GM18508 (cell line): ENCODE measurements around the gene ATP11B.

Experiments used
- ATAC-seq: cut with Tn5 transposase; IDR thresholded peaks from one replicate; pipeline ENCODE4 v1.9.1; 2021; ENCODE audit warnings: moderate number of reproducible peaks; ENCODE audit not compliant: insufficient read depth, unreplicated experiment

Gene ATP11B

DNA sequence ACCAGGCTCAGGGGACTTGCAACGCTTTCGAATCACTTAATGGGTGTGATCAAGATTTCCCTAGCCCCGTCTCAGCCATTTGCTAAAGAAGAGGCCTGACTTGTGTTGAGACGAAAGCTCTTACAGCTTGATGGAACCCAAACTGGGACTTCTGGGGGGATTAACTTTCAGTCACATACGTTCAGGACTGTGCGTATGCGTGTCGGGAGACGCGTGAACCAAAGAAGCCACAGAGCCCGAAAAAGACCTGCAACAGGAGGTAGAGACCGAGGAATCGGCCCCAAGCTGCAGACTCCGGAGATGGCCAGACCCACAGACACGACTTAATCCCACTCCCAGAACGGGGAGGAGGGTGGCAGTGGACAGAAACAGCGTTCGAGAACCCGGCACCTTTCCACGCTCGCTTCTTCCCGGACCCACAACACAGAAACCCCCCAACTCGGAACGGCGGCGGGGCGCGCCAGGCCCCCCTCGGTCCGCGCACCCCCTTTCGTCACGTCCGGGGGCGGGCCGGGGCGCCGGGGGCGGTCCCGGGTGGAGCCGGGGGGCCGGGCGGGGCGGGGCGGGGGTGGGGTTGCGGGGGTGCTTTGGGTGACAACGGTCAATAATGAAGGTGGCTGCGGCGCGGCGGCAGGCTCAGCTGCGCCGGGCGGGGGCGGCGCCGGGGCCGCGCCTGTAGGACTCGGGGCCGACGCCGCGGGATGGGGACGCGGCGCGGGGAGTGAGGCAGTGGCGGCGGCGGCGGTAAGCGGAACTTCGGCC is at the start of gene ATP11B:
TSS of gene ATP11B (plus strand) at position 604 of the 762 bp plus-strand sequence. CDS start 256 bp downstream, outside the sequence.
- ATAC-seq: peak; percentile 37

DNA sequence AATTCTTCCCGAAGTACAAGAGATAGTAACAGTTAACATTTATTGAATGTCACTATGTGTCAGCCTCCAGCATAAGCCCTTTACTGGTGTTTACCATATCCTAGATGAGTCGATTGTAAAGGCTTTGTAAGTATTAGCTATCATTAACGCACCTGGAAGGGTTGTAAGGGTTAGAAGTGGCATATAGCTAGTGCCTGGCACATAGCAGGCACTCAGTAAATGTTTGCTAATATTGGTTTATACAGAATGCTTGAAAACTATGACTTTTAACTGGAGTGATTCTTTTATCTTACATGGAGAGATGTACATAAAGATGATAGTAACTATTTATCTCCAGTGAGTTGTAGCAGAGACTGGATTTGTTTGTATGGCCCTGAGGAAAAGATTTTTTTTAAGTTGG is 46.3 kb upstream of the ATP11B start:
- ATAC-seq: no peak

DNA sequence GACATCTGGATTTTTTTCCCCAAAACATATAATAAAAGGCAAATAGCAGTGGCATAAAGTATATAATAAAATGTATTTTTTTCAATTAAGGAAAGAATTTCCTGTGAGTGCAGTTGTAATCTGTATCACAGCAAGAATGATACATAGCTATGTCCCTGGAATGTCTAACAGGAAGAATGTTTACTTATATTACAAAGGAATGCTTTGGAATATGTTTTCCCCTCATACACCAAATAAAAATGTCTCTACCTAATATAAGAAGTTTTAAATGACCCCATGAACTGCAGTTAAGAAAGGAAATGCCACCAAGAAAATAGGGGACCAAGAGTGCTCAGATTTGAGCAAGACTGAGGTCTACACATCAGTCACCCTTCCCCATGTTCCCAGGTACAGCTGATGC is 38.0 kb upstream of the ATP11B start:
- ATAC-seq: no peak

DNA sequence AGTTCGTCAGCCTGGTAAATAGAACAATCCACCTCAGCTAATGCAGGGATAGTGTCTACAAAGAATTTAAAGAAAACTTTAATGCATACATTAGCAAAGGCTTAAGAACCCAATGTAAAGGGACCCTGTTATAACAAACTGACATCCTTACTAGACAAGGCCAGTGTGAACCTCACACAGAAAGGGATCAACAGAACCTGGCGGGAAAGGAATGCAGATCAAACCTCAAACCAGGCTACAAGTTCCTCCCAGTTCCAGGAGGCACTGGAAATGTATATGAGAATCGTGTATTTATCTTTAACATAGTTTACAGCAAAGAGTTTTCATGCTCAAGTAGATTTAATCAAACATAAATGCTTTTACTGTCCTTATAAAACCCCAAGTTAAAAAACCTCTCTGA is 37.6 kb upstream of the ATP11B start:
- ATAC-seq: no peak

DNA sequence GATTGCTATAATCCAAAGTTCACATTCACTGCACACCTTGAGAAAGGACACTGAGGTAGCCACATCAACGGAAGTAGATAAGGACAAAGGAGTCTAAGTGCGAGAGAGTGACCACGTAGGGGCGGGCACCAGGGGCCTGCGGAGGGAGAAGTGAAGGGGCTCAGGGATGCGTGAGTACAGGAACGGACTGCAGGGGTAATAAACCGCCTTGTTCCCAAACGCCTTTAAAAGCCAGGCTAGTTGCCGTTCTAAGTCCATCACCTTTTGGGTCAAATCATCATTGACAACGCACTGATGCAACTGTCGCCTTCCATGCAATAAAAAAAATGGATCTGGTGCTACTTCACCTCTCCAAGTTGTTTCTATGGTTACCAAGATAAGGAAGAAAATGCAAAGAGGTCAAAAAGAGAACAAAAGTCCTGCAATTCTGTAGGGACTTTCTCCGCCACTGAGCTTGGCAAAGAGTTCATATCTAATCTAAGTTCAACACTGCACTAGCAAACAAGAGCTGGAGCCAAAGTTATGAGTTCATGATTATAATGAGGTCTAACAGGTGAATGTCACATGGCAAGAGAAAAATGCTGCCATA is 32.6 kb upstream of the ATP11B start:
- ATAC-seq: no peak

DNA sequence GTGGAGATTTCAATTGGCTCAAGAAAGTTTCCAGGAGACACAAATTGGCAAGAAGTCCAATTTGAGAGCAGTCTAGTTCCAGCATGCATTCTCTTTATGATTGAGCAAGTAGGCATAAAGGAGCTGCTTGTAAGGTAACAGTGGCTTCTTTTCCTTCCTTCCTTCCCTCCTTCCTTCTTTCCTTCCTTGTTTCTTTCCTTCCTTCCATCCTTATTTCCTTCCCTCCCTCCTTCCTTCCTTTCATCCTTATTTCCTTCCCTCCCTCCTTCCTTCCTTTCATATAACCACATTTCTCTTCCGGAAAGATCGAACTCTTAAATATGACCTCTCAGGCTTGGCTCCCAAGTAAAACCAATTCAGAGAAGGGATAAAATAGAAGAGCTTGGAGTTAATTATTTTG is 29.4 kb upstream of the ATP11B start:
- no peak for ATAC-seq

DNA sequence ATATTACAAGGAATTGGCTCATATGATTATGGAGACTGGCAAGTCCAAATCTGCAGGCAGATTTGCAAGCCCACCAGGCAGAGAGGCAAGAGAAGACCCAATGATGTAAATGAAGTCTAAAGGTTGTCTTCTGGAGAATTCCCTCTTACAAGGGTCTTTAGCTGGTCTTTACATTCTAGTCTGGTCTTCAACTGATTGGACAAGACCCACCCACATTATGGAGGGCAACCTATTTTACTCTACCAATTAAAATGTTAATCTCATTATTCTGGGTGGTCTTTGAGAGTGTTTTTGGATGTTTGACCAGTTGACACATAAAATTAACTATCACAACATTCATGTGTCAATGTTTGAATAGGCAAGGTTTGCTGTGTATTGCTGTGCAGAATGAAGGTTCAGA is 28.0 kb upstream of the ATP11B start:
- ATAC-seq: no peak

DNA sequence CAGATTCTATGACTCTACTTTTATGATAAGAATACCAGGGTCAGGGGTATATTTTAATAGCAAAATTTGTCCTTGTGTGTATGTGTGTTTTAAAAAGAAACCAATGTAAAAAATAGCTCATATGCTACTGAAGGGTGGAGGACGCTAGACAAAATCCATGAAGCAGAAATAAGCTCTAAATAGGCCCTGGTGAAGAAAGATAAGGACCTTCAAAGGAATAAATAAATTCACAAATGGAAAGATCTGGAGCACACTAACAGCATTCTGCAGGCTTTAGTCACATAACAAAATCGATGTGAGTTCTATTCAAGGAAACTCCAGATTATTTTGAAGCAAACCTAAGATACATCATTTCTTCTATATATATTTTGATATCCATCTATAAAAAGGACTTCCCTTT is 27.2 kb upstream of the ATP11B start:
- ATAC-seq: no peak

DNA sequence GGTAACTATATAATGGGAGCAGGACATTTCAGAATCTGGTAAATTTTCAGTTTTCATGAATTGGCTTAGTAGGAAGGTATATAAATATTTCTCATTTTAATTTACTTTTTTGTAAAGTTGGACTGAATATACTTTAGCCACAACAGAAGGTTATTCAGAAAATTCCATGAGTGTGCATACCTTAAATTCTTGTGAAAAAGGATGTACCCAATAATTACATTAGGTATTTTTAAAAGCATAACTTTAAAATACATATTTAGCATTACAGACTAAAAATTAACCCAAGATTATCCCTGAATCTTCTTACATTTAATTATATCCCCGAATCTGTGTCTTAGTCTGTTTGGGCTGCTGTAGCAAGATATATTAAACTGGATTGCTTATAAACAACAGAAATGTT is 24.9 kb upstream of the ATP11B start:
- no peak for ATAC-seq

DNA sequence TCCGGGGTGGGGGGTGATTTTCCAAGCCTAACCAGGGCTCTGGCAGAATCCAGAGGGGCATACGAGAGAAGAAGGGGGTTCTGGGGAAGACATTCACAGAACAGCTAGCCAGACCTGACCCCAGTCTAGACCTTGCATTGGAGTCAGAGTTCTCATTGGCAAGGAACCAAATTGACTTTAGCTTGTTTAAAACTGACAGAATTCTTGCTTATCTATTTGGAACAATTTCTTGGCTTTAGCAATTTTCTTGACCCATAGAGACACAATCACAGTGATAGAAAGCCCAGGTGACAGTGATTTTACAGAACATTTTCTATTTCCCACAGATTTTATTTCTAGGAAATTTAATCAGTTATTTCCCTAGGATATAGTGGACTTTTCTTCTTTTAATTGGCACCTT is 23.6 kb upstream of the ATP11B start:
- no peak for ATAC-seq

DNA sequence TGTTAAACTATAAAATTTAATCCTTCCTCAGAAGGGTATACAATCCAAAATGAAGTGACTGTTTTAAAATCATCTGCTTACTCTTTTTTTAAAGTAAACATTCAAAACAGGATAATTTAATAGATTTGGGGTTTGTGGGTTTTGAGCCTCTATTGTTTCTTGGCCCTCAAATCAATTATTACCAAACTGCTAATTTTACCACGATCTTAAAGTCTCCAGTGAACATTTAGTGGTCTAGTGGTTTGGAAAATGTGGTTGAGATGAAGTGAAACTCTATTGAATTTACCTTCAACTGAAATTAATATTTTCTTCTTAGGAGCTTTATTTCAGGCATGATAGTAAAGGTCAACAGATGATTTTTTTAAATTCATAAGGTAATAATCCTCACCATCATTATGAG is 11.2 kb upstream of the ATP11B start:
- peak; percentile 53 for ATAC-seq

DNA sequence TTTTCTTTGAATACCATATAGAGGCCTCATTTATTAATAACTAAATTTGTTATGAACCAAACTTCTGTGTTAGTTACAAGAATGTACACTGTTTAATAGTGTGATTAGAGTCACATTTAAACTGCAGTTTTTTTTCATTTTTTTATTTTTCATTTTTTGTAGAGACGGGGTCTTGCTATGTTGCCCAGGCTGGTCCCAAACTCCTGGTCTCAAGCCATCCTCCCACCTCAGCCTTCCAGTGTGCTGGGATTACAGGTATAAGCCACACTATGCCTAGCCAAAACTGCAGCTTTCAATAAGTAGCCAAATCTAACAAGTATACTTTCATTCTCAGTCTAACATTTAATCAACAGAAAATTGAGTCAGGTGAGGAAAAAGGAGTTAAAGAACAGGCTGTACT is 10.2 kb upstream of the ATP11B start:
- no peak for ATAC-seq

DNA sequence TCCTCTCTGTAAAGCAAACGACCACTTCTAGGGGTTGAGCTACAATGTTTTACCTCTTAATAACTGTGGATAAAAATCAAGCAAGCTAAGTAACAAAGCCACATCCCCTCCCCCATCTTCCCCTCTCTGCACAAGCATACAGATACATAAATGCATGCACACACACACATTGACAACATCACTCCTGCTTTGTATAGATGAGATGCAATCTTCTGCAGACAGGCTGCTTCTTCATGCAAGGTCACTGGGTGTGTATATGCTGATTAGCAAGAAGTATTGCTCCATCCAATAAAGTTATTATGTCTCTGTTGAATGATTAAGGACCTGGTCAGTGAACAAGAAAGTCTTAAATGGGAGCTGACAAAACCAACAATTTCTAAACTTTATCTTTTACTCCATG is 8.8 kb upstream of the ATP11B start:
- no peak for ATAC-seq

DNA sequence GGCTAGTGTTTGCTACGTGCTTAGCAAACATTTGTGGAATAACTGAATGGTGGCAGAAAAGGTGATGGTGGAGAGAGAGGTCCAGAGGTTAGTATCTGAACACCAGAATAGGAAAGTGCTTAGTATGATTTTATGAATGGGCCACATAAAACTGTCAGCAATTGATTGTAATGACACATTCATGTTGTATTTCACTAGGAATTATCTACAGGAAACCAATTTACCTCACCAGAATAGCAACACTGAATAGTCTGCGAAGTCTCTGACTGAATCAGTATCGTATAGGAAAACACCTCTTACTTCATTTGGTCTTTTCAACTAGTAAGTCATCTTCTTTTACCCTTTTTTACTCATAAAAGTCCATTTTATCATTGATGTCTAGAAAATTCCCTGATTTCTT is 8.2 kb upstream of the ATP11B start:
- no peak for ATAC-seq

DNA sequence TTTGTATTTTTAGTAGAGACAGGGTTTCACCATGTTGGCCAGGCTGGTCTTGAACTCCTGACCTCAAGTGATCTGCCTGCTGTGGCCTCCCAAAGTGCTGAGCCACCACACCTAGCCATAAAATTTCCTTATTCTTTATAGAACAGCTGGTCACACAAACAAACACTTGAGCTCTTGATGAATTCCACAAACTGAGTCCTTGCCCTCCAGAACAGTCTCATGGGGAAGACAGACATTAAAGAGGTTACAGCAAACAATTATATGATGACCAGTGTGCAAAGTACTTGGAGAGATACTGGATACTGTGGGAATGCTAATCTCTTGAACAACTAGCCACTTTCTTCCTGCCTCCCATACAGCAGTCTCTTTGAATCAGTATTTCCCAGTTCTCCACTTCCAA is 7.5 kb upstream of the ATP11B start:
- no peak for ATAC-seq

DNA sequence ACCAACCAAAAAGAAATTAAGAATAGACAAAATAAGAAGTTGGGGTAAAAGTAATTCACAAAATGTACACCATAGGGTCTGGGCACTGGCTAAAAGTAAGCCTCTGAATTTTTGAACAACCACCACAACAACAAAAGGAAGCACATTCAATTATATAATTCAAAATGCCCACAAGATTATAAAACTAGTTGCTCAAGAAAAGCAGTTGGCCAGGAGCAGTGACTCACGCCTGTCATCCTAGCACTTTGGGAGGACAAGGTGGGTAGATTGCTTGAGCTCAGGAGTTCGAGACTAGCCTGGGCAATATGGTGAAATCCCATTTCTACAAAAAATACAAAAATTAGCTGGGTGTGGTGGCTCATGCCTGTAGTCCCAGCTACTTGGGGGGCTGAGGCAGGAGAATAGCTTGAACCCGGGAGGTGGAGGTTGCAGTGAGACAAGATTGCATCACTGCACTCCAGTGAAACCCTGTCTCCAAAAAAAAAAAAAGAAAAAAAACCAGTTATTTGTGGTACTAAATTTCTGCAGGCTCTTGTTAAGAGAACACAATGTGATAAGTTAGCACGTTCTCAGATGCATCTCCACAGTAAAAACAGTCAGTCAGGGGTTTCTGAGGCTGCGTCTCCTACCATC is 6.6 kb upstream of the ATP11B start:
- no peak for ATAC-seq

DNA sequence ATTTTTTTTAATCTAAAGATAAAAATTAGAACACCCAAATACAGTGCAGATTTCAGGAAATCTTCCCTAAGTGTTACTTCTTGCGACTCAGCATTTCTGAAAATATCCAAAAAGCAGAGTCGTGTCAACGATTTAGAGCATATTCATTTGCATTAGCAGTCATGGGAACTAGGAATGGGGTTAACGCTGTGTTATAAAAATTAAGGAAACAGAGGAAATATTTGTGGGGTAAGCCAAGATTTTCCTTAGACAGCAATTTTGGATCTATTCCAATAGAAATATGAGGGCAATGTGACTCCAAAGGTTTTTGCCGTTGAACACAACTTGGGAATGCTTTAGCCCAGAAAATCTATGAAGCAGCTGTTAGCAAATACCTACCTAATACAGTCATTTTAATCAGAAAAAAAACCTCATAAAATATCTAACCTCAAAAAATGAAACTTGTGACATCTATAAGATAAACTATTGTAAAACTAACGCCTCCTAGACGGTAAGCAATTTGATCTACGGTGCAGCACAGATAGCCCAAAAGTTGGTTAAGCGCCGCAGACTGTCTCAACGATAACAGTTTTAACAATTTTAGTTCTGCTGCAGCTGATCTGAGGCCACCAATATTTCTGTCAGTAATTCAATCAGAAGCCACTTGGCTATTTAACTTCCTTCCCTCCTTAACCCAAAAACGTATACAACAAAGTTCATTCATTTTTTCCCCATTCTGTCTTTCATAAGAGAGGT is 5.8 kb upstream of the ATP11B start:
- ATAC-seq: no peak

DNA sequence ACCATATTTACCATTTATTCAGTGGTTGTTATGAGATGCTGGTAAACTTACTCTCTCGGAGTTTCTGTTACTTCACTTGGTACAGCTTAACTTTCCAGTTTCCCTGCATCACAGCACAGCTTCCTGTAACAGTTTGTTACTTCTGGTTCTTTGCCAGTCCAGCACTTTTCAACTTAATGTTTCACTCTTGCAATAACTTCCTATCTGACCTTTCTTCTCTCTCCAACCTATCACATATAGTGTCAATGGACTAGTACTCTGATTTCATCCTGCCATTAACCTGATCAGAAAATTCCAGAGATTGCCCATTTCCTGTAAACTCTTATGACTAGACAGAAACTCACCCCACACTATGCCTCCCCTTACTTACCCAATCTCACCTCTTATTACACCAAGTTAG is 3.9 kb upstream of the ATP11B start:
- peak; percentile 37 for ATAC-seq

DNA sequence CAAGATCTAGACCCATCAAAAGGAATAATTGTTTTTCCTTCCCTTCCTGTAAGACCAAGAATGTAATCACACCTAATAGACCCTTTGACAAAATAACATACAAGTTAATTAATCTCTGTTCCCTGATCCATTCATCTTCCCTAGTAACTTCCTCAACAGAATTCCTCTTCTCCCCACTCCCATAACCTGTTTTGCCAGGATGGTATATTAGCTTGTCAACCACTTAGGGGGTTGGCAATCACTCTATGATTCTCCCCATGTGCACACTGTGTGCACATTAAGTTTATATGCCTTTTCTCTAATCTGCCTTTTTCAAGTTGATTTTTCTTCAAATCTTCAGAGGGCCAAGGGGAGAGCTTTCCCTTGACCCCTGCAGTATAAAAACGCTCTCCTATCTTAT is 2.7 kb upstream of the ATP11B start:
- no peak for ATAC-seq

DNA sequence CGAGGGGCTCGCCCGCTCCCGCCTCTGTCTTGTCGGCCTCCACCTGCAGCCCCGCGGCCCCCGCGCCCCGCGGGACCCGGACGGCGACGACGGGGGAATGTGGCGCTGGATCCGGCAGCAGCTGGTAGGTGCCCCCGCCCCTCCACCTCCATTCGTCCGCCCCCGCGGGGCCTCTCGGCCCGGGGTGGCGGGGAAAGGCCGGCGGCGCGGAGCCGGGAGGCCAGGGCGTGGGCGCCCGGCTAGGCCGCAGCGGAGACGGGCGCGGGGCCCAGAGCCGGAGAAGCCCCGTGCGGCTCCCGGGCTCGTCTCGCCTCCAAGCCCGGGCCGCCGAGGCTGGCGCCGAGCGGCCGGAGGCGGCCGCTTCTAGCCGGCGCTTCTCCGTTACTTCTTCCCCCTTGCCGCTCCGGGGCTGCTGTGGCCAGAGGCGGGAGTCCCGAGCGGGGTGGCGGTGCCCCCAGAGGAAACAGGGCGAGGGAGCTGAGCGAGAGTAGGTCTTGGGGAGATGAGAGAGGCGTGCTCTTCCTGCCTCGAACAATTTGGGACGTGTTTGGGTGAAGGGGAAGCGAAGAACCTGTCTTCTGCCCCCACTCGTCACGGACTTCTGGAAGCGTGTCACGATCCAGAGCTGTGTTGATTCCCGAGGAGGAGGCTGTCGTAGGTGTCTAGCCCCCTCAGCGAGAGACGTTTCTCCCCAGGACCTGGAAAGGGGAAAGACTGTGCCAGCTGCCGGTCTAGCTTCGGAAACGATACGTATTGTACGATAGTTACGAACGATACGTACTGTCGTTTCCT is 555 bp downstream of the ATP11B start:
- ATAC-seq: peak; percentile 4
